ENCODE measurements around the gene APOBEC3F. TPM values are rescaled to one million over a fixed set of nuclear protein-coding genes. Genes with fewer than 3 reads are reported as not detected.
A peak's percentile ranks its signal among the peaks of the same experiment; 100 is the strongest.
"Not testable (repeated sequence)": the region's sequence is repeated elsewhere in the genome, so short reads cannot be mapped to it uniquely, and the experiment has no call there.

The APOBEC3F gene
- 1 to 10 TPM; 1.9 to 7.9 (median 5.9) TPM for total RNA-seq

DNA sequence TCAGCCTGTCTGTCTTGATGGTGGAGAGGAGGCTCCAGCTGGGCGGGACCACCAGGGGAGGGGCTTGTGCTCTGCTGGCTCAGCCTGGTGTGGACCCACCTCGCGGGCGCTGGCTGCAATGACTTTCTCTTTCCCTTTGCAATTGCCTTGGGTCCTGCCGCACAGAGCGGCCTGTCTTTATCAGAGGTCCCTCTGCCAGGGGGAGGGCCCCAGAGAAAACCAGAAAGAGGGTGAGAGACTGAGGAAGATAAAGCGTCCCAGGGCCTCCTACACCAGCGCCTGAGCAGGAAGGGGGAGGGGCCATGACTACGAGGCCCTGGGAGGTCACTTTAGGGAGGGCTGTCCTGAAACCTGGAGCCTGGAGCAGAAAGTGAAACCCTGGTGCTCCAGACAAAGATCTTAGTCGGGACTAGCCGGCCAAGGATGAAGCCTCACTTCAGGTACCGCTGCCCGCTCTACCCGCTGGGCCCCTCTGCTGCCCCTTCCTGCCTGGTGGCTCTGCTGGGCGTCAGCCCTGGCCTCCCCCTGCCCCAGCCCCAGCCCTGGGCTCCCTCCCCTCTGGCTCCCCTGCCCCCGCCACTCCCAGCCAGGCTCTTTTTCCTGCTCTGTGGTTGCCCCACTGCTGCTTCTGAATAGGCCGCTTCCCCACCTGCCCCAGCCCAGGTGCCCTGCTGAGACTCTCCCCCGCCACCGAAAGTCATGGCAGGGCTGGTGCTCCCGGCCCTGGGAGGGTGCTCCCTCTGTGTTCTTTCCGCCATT, at the start of gene APOBEC3F:
Gene APOBEC3F (plus strand): TSS at position 327 of the 759 bp plus-strand sequence. CDS start 97 bp downstream, at position 424.
- H3K27me3 ChIP-seq; intact Hi-C loops (cut with DNase I; ENCODE audit: low total_unique reads); H3K4me1 ChIP-seq; H3K36me3 ChIP-seq; H3K9me3 ChIP-seq: not testable (repeated sequence)
- peak; percentile 64 to 72 for DNase-seq (ENCODE audit: low spot score in 2 of 2)
- Histone ChIP-seq H3K27ac (peak within 1 kb of the TSS; percentile 92 to 97), H3K4me3 (peak within 1 kb of the TSS; percentile 52 to 77 (median 65))

DNA sequence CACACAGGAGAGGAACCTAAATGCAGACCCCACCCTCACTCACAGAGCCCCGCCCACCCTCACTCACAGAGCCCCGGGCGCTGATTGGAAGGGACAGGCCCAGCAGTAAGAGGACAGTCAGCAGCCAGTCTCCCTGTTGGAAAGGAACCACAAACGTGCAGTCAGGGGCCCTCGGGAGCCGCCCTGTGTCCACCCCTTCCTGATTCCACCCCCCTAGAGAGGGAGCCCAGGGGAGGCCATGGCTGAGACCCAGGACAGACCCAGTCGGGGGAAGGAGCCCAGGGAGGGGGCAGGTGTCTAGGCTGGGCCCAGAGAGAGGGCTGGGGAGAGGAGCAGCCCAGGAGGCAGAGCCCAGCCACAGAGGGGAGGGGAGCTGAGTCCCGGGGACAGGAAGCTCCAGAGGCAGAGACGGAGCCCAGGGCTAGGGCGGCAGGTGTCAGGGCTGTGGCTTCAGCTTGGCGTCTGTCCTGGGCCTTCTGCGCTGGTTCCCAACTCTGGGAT, 47.7 kb upstream of the APOBEC3F start:
- peak in 1 of 2 donors; percentile 16 for DNase-seq (ENCODE audit: low spot score in 2 of 2)
- H3K36me3 ChIP-seq; H3K4me1 ChIP-seq; intact Hi-C loops (cut with DNase I; ENCODE audit: low total_unique reads); H3K9me3 ChIP-seq; H3K27me3 ChIP-seq; H3K4me3 ChIP-seq: not testable (repeated sequence)
- peak overlapping the region; percentile 36 to 59 for H3K27ac ChIP-seq

GRCh38 chr22:38996105-38996504, 44.6 kb upstream of the APOBEC3F start:
- Histone ChIP-seq H3K4me1 (no peaks in the 10 kb centered on the region), H3K4me3 (no peak overlapping the region), H3K27ac (no peak overlapping the region), H3K27me3 (no peaks in the 10 kb centered on the region), H3K36me3 (no peaks in the 10 kb centered on the region), H3K9me3 (no peaks in the 10 kb centered on the region)
- TF ChIP-seq POLR2AphosphoS5 (IDR thresholded peaks at IDR 0.05) = no peak
- no peak for TF ChIP-seq POLR2A (IDR thresholded peaks at IDR 0.05)
- TF ChIP-seq, protein P1, sequence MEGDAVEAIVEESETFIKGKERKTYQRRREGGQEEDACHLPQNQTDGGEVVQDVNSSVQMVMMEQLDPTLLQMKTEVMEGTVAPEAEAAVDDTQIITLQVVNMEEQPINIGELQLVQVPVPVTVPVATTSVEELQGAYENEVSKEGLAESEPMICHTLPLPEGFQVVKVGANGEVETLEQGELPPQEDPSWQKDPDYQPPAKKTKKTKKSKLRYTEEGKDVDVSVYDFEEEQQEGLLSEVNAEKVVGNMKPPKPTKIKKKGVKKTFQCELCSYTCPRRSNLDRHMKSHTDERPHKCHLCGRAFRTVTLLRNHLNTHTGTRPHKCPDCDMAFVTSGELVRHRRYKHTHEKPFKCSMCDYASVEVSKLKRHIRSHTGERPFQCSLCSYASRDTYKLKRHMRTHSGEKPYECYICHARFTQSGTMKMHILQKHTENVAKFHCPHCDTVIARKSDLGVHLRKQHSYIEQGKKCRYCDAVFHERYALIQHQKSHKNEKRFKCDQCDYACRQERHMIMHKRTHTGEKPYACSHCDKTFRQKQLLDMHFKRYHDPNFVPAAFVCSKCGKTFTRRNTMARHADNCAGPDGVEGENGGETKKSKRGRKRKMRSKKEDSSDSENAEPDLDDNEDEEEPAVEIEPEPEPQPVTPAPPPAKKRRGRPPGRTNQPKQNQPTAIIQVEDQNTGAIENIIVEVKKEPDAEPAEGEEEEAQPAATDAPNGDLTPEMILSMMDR (IDR thresholded peaks at IDR 0.05) = no peak
- intact Hi-C loops (cut with DNase I; ENCODE audit: low total_unique reads) = no loop called here
- DNase-seq (ENCODE audit: low spot score in 2 of 2) = peak in 1 of 2 donors; percentile 7

GRCh38 chr22:38997518-38997917, 43.1 kb upstream of the APOBEC3F start:
- H3K27me3 ChIP-seq = no peaks in the 10 kb centered on the region
- DNase-seq (ENCODE audit: low spot score in 2 of 2) = no peak
- H3K9me3 ChIP-seq = no peaks in the 10 kb centered on the region
- H3K4me1 ChIP-seq = no peaks in the 10 kb centered on the region
- no peak overlapping the region for H3K27ac ChIP-seq
- no peaks in the 10 kb centered on the region for H3K36me3 ChIP-seq
- H3K4me3 ChIP-seq = no peak overlapping the region
- no peak for TF ChIP-seq POLR2AphosphoS5 (IDR thresholded peaks at IDR 0.05)
- no peak for TF ChIP-seq POLR2A (IDR thresholded peaks at IDR 0.05)
- TF ChIP-seq, protein P1 (IDR thresholded peaks at IDR 0.05) = no peak
- intact Hi-C loops (cut with DNase I; ENCODE audit: low total_unique reads) = no loop called here

DNA sequence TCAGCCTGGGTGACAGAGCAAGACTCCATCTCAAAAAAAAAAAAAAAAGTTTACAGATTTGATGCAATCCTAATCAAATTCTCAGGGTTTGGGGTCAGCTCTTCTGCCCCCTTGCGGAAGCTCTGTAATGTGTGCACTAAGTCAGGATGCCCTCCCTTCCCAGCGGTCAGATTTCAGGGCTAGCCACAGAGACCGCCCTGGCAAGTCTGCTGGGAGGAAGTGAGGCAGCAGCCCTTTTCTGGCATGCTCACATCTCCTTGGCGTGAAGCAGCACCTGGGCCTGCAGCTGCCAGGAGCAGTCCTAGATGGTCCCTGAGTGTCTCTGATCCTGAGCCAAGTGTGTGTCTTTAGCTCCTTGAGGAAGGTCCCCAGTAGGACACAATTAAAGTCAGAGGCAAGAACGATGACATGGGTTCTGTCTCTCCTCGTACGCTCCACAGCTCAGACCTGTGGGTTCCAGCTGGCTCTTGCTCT, 37.5 kb upstream of the APOBEC3F start:
- TF ChIP-seq POLR2AphosphoS5 (IDR thresholded peaks at IDR 0.05) (peak in 2 of 3 donors; percentile 27 to 43), POLR2A (IDR thresholded peaks at IDR 0.05) (no peak)
- TF ChIP-seq, protein P1 (IDR thresholded peaks at IDR 0.05) = peak; percentile 72 to 82 (median 73)
- H3K4me3 ChIP-seq = no peak overlapping the region
- peak overlapping the region in 1 of 2 donors; percentile 48 for H3K27ac ChIP-seq
- intact Hi-C loops (cut with DNase I; ENCODE audit: low total_unique reads) = loop anchor here (10.0 kb wide), 1 partner anchor 312 kb away; the partner anchor contains the start of gene RPL3
- no peaks in the 10 kb centered on the region for H3K27me3 ChIP-seq
- H3K9me3 ChIP-seq = no peaks in the 10 kb centered on the region
- H3K4me1 ChIP-seq = no peaks in the 10 kb centered on the region
- DNase-seq (ENCODE audit: low spot score in 2 of 2) = peak; percentile 66 to 77
- no peaks in the 10 kb centered on the region for H3K36me3 ChIP-seq

- no peaks in the 10 kb centered on the region for H3K9me3 ChIP-seq
- no peak overlapping the region for H3K4me3 ChIP-seq
- H3K27ac ChIP-seq = no peak overlapping the region
- H3K4me1 ChIP-seq = no peaks in the 10 kb centered on the region
- peak in 1 of 2 donors; percentile 7 for DNase-seq (ENCODE audit: low spot score in 2 of 2)
- no peak for TF ChIP-seq POLR2AphosphoS5 (IDR thresholded peaks at IDR 0.05)
- TF ChIP-seq, protein P1 (IDR thresholded peaks at IDR 0.05) = no peak
- TF ChIP-seq POLR2A (IDR thresholded peaks at IDR 0.05) = no peak
- H3K27me3 ChIP-seq = no peaks in the 10 kb centered on the region
- intact Hi-C loops (cut with DNase I; ENCODE audit: low total_unique reads) = loop anchor here (10.0 kb wide), 1 partner anchor 308 kb away; the partner anchor contains the start of gene RPL3
- no peaks in the 10 kb centered on the region for H3K36me3 ChIP-seq
These were observed 33.5 kb upstream of the APOBEC3F start for GRCh38 chr22:39007177-39007576.

- not testable (repeated sequence) for H3K27me3 ChIP-seq; DNase-seq (ENCODE audit: low spot score in 2 of 2); H3K4me3 ChIP-seq; H3K27ac ChIP-seq; H3K36me3 ChIP-seq; H3K4me1 ChIP-seq; H3K9me3 ChIP-seq
- intact Hi-C loops (cut with DNase I; ENCODE audit: low total_unique reads) = loop anchor here (2.0 to 10.0 kb wide), 2 partner anchors 68 to 306 kb away; partner anchors contain the start of genes APOBEC3G and RPL3
These were observed 32.3 kb upstream of the APOBEC3F start for GRCh38 chr22:39008271-39008850.
